Stimulated activated naive CD8-positive, alpha-beta T cell treated with anti-CD3 and anti-CD28 coated beads, Interleukin-15, amount 100 ng/mL, for 72 hours (primary cell): Measurements from ENCODE around the gene ATG7.
"Not testable (repeated sequence)": the region's sequence is repeated elsewhere in the genome, so short reads cannot be mapped to it uniquely, and the experiment has no call there.

Experiments used
- ATAC-seq: fragments of 150-1000 bp; cut with Tn5 transposase; 2 replicates; pipeline ENCODE4 v1.10.0; 2021; ENCODE audit warnings: mild to moderate bottlenecking, moderate library complexity
- DNase-seq, 2 donors: peaks; one replicate each; pipeline ENCODE4 v3.0.0; 2021 to 2022
- H3K27ac Mint-ChIP-seq, 2 donors: one replicate each; pipeline ENCODE4 v1.8.0; 2022; ENCODE audit warnings: mild to moderate bottlenecking in 2 of 2, mixed read lengths in 2 of 2, moderate library complexity in 2 of 2
- H3K27me3 Mint-ChIP-seq: one replicate; pipeline ENCODE4 v1.8.0; 2022; ENCODE audit warnings: mixed read lengths
- H3K4me1 Mint-ChIP-seq: one replicate; pipeline ENCODE4 v1.8.0; 2022; ENCODE audit warnings: mild to moderate bottlenecking, mixed read lengths
- H3K4me3 Mint-ChIP-seq, 2 donors: one replicate each; pipeline ENCODE4 v1.8.0; 2022; ENCODE audit warnings: mild to moderate bottlenecking in 2 of 2, mixed read lengths in 2 of 2, moderate library complexity in 1 of 2
- H3K9me3 Mint-ChIP-seq, 2 donors: one replicate each; pipeline ENCODE4 v1.8.0; 2022; ENCODE audit warnings: mixed read lengths in 2 of 2

ATG7 gene

DNA sequence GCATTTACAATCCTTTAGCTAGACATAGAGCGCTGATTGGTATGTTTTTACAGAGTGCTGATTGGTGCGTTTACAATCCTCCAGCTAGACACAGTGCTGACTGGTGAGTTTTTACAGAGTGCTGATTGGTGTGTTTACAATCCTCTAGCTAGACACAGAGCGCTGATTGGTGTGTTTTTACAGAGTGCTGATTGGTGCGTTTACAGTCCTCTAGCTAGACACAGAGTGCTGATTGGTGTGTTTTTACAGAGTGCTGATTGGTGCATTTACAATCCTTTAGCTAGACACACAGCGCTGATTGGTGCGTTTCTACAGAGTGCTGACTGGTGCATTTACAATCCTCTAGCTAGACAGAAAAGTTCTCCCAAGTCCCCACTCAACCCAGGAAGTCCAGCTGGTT is 76.7 kb downstream of the ATG7 start:
- not testable (repeated sequence) for H3K4me1 Mint-ChIP-seq, H3K27me3 Mint-ChIP-seq, H3K27ac Mint-ChIP-seq, H3K4me3 Mint-ChIP-seq, DNase-seq, H3K9me3 Mint-ChIP-seq, ATAC-seq

DNA sequence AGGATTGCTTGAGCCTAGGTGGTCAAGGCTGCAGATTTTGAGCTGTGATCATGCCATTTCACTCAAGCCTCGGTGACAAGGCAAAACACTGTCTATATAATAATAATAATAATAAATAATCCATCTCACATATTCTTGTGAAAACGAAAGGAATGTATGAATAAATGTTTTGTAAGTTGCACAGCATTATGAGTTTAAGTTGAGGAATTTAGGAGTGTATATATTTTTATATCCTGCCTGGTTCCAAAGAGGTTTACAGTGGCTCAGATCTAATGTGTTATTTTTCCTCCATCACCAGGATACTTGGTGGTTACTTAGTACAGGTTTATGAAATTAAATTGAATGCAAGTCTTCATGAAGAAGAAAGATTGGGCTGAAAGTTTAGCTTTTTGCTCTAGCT is 77.2 kb downstream of the ATG7 start:
- DNase-seq, result no peak
- Mint-ChIP-seq H3K27me3 (no peaks in the 10 kb centered on the region), H3K27ac (no peak overlapping the region), H3K9me3 (no peaks in the 10 kb centered on the region), H3K4me1 (no peaks in the 10 kb centered on the region), H3K4me3 (no peak overlapping the region)
- no peak for ATAC-seq

DNA sequence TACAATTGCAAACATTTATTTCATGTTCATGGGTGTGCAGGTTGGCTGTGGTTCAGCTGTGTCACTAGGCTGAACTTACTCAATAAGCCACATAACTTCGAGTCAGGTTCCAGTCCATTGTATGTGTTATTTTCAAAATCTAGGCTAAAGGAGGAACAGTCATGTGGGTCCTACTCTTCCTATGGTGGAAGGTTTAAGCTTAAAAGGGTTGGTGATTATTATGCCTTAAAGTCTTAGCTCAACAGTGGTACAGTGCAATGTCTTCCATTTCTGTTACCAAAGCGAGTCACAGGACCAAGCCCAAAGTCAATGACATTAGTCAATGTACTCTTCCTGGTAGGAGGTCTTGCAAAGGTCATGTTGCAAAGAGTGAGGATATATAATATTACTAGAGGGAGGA is 78.2 kb downstream of the ATG7 start:
- Mint-ChIP-seq H3K4me1 (no peaks in the 10 kb centered on the region), H3K4me3 (no peak overlapping the region), H3K9me3 (no peaks in the 10 kb centered on the region), H3K27ac (no peak overlapping the region), H3K27me3 (no peaks in the 10 kb centered on the region)
- no peak for ATAC-seq
- no peak for DNase-seq

DNA sequence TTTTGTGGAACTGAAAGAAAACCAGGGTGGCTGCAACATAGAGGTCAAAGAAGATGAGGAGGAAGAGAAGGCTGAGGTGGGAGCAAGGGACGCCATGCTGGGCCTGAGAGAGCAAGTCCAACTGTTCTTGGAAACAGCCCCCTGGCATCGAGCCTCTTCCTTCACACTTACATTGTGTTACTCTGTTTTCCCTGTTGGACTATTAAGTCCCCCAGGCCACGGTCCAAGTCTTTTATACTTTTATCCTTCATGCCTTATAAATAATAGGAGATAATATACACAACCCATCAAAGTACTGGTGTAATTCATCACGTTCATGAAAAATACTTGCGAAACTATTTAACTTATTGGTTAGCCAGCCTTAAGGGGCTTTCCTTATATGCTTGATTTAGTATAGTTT is 79.3 kb downstream of the ATG7 start:
- no peaks in the 10 kb centered on the region for H3K4me1 Mint-ChIP-seq
- ATAC-seq, result no peak
- H3K27me3 Mint-ChIP-seq, result no peaks in the 10 kb centered on the region
- H3K27ac Mint-ChIP-seq, result no peak overlapping the region
- H3K4me3 Mint-ChIP-seq, result no peak overlapping the region
- no peaks in the 10 kb centered on the region for H3K9me3 Mint-ChIP-seq
- DNase-seq, result no peak

DNA sequence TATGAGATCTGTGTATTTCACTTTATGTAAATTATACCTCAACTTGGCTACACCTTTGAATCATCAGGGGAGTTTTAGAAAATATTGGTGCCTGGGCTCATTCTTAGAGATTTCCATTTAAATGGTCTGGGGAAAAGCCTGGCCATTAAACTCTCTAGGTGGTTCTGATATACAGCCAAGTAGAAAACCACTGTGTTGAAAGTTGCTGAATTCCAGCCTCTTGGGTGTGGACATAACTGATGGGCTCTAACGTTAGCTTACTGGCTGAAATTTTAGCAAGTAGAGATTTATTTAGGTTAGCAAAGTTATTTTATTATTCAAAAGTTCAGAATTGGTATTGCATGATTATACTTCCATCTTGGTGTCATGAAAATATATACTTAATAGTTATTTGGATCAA is 84.1 kb downstream of the ATG7 start:
- Mint-ChIP-seq H3K4me3 (no peak overlapping the region), H3K4me1 (no peaks in the 10 kb centered on the region), H3K27ac (no peak overlapping the region), H3K9me3 (no peaks in the 10 kb centered on the region), H3K27me3 (no peaks in the 10 kb centered on the region)
- no peak for DNase-seq
- no peak for ATAC-seq

DNA sequence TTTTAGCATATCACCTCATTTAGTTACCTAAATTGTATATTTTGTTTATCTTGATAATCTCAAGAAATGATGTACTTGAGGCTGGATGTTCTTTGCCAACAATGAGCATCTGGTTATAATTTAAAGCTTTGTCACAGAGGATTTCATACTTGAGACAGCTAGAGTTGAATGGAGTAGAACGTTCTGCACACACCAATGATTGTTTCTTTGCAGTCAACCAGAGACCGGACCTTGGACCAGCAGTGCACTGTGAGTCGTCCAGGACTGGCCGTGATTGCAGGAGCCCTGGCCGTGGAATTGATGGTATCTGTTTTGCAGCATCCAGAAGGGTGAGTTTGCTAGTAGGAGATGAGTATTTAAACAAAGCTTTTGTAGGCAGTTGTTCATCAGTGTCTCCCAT is 90.4 kb downstream of the ATG7 start:
- Mint-ChIP-seq H3K4me1 (no peaks in the 10 kb centered on the region), H3K9me3 (no peaks in the 10 kb centered on the region), H3K4me3 (no peak overlapping the region), H3K27ac (no peak overlapping the region), H3K27me3 (no peaks in the 10 kb centered on the region)
- DNase-seq (no peak), ATAC-seq (no peak)

DNA sequence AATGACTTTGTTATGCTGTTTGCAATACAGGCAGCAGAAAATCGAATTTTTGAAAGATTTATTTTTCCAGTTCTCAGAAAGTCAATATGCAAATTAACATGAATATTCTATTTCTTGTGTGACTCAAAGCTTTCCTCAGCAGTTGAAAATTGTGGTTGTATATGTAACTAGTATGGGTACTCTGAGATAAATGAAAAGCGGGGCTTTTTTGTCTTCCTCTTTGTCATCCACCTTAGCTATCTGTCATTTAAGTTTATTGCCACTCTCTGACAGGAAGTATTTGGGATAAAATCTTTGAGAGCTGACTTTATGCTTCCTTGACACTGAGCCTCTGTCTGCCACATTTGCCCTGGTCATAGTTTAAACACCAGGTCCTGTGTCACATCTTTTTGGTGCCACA is 91.5 kb downstream of the ATG7 start:
- Mint-ChIP-seq H3K27ac (peak overlapping the region in 1 of 2 donors; percentile 76), H3K9me3 (no peaks in the 10 kb centered on the region), H3K4me1 (no peaks in the 10 kb centered on the region), H3K27me3 (no peaks in the 10 kb centered on the region), H3K4me3 (no peak overlapping the region)
- ATAC-seq, result peak; percentile 83
- DNase-seq, result no peak

DNA sequence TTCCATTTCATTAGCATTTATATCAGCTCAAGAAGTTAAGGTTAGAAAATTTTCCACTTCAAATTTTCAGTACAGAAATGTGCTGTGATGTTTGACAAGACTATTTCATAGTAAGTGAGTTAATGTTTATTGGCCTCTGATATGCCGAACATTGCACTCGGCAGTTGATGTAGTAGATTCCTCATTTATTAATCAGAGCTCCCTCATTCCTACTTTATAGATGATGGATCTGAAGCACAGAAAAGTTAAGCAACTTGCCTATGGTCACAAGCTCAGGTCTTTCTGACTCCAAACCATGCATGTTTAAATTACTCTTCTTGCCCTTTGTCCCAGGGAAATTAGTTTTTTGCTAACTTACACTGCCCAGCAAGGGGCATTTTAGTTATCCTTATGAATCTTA is 92.0 kb downstream of the ATG7 start:
- Mint-ChIP-seq H3K9me3 (no peaks in the 10 kb centered on the region), H3K4me3 (no peak overlapping the region), H3K27ac (no peak overlapping the region), H3K4me1 (no peaks in the 10 kb centered on the region), H3K27me3 (no peaks in the 10 kb centered on the region)
- ATAC-seq (no peak), DNase-seq (no peak)

DNA sequence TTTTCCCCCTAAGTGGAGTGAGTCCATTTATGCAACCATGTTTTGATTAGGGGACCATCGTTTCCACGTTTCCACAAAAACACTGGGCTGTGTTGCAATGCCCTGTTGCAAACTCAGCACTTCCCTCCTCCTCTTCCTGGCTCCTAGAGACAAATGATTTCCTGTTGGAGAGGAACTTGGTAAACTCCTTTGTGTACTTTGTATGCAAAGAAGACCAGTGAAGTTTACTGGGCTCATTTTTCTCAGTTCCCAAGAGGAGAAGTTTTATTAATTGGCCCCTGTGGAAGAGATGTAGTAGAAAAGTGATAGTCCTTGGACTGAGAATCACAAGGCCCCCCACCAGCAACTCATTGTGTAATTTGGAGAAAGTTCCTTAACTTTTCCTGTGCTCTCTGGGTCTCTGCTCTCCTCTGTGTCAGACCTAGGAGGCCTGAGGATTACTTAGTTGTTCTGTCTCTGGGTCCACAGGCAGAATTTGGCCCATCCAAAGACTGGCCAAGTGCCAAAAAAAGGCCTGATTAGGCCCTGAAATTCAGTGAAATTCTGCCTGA is 95.0 kb downstream of the ATG7 start:
- DNase-seq, result no peak

DNA sequence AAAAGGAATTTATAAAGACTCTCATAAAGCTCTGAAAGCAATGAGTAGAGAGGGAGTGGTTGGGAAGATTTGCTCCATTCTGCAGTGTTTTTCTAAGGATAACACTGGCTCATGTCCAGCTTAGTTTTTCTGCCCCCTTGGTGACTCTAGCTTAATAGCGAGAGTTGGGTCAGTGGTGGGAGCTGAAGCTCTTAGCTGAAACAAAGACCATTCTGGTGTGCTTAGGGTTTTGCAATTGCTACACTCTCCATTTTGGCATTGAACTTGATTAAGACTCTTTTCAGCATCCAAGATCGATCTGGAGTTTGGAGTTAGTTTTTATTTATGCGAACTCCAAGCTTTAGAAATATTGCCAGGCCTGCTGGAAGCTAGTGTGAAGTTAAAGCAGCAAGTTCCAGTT is 98.0 kb downstream of the ATG7 start:
- ATAC-seq (no peak), DNase-seq (no peak)
- H3K27me3 Mint-ChIP-seq, result no peaks in the 10 kb centered on the region
- H3K27ac Mint-ChIP-seq, result no peak overlapping the region
- H3K9me3 Mint-ChIP-seq, result no peaks in the 10 kb centered on the region
- H3K4me1 Mint-ChIP-seq, result peaks cover 6% of the 10 kb centered on the region
- no peak overlapping the region for H3K4me3 Mint-ChIP-seq

More for the DNA sequence above, 95.0 kb downstream of the ATG7 start:
- Mint-ChIP-seq H3K4me3 (no peak overlapping the region), H3K27me3 (no peaks in the 10 kb centered on the region), H3K27ac (no peak overlapping the region), H3K4me1 (no peaks in the 10 kb centered on the region), H3K9me3 (no peaks in the 10 kb centered on the region)
- no peak for ATAC-seq

DNA sequence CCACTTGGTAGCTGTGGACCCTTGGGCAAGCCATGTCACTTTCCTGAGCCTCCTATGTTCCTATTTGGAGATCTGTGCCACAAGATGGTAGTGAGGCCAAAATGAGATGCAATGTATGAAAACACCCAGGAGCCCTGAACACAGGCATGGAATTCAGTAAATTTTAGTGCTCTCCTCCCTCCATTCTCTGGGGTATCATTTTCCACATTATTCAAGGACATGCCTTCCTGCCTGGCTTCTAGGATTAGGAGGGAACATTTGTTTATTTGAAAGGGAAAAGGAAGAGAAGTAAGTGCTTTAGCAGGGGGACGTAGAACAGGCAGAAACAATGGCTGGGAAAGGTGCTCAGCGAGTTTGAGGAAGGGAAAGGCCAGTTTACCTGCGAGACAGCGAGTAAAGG is 98.8 kb downstream of the ATG7 start:
- peaks cover 6% of the 10 kb centered on the region for H3K4me1 Mint-ChIP-seq
- ATAC-seq (no peak), DNase-seq (no peak)
- no peak overlapping the region for H3K27ac Mint-ChIP-seq
- no peaks in the 10 kb centered on the region for H3K9me3 Mint-ChIP-seq
- H3K4me3 Mint-ChIP-seq, result no peak overlapping the region
- H3K27me3 Mint-ChIP-seq, result no peaks in the 10 kb centered on the region

DNA sequence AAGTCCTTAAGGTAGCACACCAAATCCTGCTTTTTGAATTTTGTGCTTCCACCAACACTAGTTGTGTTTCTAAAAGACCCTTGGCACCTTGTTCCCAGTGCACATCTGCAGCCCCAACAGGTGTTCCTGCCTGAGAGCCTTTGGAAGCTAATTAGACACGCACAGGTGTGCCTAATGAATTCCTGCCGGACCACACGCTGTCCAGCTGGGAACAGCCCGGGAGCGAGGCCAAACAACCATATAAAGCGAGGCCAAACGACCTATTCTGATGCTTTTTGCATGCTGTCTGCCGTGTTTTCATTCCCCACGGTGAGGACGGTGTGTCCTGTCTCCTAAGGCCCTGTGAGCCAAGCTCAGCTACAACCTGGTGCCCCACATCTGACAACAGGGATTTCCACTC is 99.5 kb downstream of the ATG7 start:
- Mint-ChIP-seq H3K27me3 (no peaks in the 10 kb centered on the region), H3K4me1 (peaks cover 6% of the 10 kb centered on the region), H3K27ac (no peak overlapping the region), H3K4me3 (no peak overlapping the region), H3K9me3 (no peaks in the 10 kb centered on the region)
- no peak for DNase-seq
- ATAC-seq, result no peak

DNA sequence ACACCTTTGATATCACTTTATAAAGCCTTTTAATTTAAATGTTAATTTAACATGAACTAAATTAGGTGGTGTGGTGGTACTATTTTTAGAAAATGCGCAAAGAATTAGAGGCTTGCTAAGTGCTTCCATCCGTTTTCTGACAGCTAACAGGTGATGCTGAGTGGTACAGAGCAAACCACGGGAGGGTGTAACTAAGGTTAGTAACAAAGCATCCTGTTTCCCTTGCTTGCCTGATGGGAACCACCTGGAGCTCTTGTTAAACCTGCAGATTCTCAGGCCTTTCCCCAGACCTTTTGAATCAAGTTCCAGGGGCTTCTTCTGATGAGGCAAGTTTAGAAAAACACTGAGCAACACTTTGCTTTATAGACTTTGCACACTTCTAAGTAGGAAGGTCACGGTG is 101.0 kb downstream of the ATG7 start:
- no peak overlapping the region for H3K27ac Mint-ChIP-seq
- H3K27me3 Mint-ChIP-seq, result no peaks in the 10 kb centered on the region
- no peak for ATAC-seq

DNA sequence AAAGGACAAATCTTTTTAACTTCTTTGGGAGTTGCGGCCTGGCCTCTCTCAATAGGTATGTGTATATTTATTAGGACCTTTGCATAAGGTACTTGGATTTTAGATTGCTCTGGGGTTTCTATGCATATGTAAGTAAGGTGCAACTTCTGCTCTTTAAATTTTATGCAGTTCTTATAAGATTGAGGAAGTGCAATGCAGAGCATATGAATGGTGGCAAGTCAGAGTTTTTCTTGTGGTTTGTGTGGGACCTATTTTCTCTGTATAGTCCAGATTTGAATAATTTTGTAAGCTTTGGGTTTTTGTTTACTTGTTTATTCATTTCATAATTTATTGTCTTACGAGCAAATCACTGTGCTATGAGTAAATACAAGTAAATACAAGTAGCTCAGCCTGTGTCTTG is 101.5 kb downstream of the ATG7 start:
- no peak overlapping the region for H3K27ac Mint-ChIP-seq
- no peaks in the 10 kb centered on the region for H3K27me3 Mint-ChIP-seq
- no peak for DNase-seq
- no peak overlapping the region for H3K4me3 Mint-ChIP-seq
- no peak for ATAC-seq
- H3K9me3 Mint-ChIP-seq, result no peaks in the 10 kb centered on the region
- peaks cover 6% of the 10 kb centered on the region for H3K4me1 Mint-ChIP-seq

More for the DNA sequence above, 101.0 kb downstream of the ATG7 start:
- no peaks in the 10 kb centered on the region for H3K9me3 Mint-ChIP-seq
- peaks cover 6% of the 10 kb centered on the region for H3K4me1 Mint-ChIP-seq
- no peak for DNase-seq
- H3K4me3 Mint-ChIP-seq, result no peak overlapping the region

DNA sequence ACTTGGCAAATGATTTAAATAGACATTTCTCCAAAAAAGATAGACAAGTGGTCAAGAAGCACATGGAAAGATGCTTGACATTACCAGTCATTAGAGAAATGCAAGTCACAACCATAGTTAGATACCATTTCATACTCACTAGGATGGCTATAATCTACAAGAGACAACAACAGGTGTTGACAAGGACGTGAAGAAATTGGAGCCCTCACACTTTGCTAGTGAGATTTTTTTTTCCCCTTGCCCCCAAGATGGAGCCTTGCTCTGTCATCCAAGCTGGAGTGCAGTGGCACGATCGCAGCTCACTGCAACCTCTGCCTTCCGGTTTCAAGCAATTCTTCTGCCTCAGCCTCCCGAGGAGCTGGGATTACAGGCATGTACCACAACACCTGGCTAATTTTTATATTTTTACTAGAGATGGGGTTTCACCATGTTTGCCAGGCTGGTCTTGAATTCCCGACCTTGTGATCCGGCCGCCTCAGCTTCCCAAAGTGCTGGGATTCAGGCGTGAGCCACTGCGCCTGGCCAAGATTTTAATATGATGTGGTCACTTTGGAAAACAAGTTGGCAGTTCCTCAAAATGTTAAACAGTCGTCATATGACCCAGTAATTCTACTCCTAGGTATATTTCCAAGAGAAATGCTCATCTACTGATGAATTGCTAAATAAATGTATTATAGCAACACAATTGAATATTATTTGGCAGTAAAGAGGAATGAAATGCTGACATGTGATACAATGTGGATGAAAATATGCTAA is 103.3 kb downstream of the ATG7 start:
- no peaks in the 10 kb centered on the region for H3K9me3 Mint-ChIP-seq

DNA sequence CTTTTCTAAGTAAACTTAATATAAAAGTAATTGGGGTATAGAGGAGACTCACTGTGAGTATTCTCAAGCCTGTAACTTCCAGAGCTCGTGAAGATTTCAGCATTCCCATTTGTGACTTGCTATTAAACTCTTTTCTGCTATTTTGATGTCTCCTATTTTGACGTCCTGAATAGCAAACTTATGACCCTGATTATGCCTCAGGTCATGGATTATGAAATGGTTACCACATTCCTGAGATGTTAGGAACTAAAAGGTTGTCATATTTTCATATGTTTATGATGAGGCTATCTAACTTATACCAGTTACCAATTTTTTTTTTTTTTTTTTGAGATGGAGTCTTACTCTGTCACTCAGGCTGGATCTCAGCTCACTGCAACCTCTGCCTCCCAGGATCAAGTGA is 105.5 kb downstream of the ATG7 start:
- Mint-ChIP-seq H3K9me3 (no peaks in the 10 kb centered on the region), H3K27ac (no peak overlapping the region), H3K4me1 (peaks cover 1% of the 10 kb centered on the region), H3K4me3 (no peak overlapping the region), H3K27me3 (no peaks in the 10 kb centered on the region)
- no peak for DNase-seq
- ATAC-seq, result no peak

More for the DNA sequence above, 103.3 kb downstream of the ATG7 start:
- no peak for ATAC-seq
- Mint-ChIP-seq H3K4me3 (no peak overlapping the region), H3K27me3 (no peaks in the 10 kb centered on the region), H3K27ac (no peak overlapping the region), H3K4me1 (peaks cover 6% of the 10 kb centered on the region)
- DNase-seq, result no peak
